ENCODE data around the gene MAB21L4.

MAB21L4 gene

DNA sequence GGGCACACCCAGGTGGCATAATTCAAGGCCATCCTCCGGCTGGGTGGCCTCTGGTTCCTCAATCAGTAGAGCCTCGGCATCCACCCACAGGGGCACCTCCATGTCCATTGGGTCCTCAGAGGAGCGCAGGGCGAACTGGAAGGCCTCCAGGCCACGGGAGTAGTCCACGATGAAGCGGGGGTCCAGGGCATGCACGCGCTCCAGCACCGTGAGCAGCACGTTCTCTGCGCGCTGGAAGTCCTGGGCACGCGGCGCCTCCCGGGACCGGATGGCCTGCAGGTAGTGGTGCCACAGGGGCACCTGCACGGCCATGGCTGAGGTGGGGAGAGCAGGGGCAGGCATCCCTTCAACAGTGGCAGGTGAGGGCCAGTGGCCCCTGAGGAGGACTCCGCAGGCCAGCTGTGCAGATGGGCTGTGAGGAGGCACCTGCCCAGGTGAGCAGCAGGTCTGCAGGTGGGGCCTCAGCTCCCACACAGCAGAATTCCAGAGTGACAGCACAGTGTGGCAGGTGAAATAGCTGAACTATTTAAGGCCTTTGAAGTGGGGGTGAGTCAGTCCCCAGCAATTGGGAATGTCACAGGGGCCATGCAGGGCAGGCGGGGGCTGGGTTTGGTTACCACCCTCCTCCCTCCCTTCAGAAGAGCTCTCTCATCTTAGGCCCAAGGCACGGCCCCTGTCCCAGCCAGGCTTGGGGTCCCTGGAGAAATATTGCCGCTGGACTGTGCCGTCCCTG is at the start of gene MAB21L4:
Gene MAB21L4 (minus strand): TSS at position 501 of the 733 bp plus-strand sequence. CDS start 159 bp downstream, at position 342.
- DNase-seq = no peak

DNA sequence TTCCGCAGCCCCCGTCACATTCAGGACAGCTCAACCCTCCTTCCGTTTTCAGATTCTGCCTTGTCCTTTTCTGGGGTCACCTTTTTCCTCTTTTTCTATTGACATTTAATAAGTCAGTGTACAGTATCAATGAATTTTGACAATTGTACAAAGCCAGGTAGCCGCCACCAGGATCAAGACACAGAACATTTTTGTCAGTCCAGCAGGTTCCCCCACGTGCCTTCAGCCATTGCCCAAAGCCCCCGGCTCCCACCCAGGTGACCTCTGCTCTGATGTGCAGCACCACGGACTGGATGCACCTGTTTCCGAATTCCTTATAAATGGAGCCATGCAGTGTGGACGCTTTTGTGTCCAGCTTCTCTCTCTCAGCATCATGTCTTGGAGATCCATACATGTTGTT is 40.1 kb upstream of the MAB21L4 start:
- DNase-seq = no peak

DNA sequence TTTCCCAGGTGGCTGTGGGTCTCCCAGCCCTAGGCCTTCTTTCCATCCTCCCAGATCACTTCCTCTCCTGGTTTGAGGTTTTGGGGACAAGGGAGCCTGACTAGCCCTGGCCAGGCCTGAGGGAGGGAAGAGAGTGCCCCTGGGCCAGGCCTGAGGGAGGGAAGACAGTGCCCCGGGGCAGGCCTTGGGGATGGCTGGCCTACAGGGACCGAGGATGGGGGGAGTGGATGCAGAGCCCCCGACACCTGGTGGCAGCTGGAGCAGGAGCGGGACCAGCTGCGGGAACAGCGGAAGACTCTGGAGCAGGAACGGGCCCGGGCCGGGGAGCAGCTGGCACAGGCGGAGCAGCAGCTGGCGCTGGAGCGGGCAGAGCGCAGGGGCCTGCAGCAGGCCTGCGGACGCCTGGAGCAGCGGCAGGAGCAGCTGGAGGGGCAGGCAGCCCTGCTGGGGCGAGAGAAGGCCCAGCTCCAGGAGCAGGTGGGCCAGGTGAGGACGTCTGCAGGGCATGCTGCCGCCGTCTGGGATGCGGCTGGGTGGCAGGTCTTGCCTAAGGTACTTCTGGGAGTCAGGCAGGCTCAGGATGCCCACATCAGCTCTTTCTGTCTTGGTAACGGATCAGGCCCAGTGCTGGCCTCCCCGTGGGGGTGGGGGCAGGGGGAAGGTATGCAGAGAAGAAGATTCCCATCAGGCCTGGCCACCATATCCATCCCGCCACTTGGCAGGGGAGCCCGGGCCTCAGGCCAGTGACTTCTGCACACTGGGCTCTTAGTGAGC is 39.3 kb upstream of the MAB21L4 start:
- DNase-seq = peak; percentile 1

DNA sequence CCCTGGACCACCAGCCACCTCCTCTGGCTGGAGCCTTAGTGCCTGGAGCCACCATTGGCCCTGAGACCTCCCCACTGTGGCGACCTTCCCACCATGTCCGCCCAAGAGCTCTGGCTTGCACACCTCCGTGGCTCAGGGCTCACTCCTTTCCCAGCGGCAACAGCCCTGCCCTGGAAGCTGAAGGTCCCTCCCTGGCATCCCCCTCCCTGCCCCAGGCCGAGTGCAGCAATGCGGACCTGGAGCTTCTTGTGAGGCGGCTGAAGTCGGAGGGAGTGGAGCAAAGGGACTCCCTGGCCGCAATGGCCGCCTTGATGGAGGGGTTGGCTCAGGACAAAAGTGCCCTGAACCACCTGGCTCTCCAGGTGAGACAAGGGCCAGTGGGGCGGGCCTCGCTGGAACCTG is 38.7 kb upstream of the MAB21L4 start:
- DNase-seq = no peak

DNA sequence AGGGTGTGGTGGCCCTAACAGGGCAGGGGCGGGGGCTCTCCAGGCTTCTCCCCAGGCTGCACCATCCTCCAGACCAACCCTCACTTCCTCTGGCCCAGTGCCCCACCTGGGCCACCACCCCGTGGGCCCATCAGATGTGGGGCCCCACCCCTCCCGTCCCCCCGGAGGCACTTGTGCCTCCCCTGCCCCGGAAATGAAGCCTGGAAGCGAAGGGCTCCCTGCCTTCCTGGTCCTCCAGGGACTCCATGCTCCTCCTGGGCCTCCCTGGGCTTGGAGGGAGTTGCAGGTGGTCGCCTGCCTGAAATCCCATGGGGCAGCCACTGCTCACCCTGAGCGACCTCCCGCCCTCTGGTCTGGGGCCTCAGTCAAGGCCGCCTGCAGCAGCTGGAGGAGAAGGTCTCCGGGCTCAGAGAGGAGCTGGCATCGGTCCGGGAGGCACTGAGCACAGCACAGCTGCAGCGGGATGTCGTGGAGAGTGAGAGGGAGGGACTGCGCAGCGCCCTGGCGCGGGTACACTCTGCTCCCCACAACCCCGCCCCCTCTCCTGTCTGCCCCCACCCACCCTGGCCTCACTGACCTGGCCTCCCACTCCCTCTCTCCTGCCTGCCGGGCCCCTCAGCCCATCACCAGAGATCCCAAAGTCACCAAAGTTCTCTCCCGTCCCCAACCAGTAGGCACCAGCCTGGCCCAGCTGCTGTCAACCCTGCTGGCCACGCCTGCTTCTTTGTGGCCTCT is 38.2 kb upstream of the MAB21L4 start:
- peak; percentile 1 for DNase-seq

DNA sequence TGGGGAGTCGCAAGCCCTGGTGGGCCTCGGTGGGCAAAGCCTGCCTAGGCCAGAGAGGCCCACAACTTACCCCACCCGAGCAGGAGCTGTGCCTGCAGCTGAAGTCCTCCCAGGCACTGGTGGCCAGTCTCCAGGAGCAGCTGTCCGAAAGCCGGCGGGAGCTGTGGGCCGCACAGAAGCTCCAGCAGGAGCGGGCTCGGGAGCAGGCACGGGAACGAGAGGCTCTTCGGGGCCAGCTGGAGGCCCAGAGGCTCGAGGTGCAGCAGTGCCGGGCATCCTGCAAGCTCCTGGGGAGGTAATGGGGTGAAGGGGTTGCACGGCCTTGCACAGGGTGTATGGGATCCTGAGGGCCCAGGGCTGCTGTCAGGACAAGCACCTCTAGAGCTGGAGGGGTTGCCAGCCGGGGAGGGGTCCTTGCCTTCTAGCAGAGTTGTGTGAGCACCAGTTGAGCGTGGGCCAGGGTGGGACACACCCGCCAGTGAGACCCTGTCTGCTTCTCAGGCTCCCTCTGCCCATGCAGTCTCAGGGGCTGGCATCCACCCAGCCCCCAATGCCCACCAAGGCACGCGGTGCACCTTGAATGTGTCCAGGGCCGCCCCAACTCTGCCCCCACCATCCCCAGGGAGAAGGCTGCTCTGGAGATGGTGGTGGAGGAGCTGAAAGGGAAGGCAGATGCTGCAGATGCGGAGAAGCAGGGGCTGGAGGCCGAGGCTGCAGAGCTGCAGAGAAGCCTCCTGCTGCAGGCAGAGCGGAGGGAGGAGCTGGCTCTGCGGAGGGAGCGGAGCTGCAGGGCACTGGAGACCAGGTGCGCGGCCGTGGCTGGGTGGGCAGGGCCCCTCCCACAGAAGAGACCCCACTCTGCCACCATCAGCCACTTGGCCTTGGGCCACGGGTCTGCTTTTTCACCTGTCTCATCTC is 37.4 kb upstream of the MAB21L4 start:
- peak; percentile 6 for DNase-seq

DNA sequence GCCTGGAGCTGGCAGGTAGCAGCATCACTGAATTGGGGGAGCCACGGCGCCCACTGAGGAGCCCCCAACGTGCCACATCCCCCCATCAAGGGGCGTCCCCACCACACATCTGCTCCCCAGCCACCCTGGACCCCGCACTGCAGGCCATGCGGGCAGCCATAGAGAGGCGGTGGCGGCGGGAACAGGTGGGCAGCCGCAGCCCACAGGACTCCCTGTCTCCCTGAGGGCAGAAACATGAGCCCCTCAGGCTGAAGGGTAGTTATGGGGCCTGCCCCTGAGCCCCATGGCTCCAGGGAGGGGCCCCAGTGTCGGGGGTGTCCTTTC is 36.7 kb upstream of the MAB21L4 start:
- DNase-seq = no peak

DNA sequence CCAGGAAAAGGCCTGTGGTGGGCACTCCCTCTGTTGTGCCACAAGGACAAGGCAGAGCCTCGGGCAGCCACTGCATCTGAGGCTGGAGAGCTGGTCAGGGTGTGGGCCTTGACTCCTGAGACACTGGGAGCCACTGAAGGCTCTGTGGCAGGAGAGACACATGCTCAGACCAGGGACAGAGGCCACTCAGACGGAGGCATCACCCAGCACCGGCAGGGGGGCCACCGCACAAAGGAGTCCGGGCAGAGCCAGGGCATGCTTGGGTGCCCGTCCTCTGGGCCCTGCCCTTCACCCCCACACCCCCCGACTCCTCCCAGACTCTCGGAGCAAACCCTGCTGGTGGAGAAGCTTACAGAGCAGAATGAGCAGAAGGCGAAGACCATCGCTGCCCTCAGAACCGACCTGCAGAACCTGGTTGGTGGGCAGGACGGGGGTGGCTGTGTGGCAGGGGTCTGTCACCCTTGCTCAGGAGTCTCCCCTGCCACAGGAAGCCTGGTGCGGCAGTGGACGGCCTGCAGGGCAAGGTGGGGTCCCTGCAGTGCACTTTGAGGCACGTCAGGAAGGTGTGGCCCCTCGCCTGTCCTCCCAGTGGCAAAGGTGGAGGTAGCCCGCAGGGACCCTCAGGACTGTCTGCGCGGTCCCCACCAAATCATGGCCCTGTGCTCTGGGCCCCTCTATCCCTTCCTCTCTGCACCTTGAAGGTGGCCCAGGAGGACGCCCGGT is 36.2 kb upstream of the MAB21L4 start:
- DNase-seq = no peak

DNA sequence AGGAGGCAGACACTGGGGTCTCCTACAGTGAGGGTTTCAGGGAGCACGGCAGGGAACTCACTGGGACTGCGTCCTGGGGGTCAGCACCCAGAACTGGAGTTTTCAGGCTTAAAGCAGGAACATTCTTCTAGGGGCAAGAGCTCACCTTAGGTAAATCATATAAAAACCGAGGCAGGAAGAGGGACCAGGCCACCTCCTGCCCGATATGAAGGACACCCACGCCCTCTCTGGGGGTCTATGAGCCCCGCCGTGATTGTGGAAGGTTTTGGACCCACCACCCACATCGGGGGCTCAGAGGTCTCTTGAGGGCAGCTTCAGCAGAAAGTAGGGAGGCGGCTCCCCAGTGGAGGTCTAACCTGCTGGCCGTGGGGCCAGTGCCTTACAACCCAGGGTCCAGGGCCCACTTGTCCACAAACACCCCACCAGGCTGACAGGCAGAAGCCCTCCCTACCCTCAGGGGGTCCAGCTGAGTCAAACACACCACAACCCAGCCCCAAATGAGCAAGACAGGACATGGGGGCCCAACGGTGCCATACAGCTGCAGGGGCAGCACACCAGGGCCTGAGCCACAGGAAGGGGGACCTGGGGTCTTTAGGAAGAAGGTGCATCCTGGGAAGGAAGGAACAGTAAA is 35.5 kb upstream of the MAB21L4 start:
- DNase-seq = peak; percentile 1

DNA sequence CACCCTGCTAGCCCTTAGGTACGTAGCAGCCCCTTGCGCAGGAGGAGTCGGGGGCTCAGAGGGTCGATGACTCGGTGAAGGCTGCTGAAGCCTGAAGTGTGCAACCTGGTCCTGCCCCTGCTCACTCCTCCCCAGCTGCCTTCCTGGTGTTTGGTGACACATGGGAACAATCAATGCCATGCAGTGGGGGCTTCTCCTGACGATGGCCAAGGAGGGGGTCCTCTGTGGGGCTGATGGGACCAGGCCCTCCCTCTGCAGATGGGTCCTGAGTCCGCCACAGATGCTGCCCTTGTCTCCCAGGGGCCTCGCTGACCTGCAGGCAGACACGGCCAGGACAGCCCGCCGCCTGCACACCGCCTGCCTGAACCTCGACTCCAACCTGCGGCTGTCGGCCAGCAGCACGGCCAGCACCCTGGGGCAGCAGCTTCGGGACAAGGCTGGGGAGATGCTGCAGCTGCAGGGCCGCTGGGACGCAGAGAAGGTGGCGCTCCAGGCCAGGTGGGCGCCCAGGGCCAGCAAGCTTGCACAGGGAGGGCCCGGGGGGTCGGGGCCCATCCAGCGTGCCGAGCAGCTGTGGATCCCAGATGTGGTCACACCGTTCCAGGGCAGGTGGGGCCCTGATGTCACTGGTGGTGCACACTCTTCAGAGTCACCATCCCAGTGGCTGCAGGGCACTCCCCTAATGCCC is 34.8 kb upstream of the MAB21L4 start:
- peak; percentile 11 for DNase-seq

DNA sequence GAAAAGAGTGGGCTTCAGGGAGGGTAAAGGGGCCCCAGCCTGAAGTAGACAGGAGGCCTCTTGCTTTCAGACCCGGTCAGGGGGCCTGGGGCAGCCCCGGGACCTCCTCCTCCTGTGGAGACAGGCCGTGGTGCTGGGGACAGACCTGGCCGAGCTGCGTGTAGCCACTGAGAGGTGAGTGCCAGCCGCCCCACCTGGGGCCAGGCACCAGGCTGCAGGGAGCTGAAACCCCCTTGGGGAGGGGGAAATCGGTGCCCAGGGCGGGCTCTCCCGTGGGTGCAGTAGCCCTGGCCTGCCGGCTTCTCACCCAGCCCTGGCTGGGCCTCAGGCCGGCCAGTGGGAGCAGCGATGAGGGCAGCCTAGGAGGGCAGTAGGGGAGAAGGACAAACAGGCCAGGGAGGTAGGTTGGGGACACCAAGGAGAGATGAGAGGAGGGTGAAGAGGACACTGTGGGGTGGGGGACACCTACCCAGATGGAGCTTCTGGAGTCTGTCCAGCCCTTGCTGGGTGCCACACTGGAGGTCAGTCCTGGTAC is 34.2 kb upstream of the MAB21L4 start:
- DNase-seq = peak; percentile 7

DNA sequence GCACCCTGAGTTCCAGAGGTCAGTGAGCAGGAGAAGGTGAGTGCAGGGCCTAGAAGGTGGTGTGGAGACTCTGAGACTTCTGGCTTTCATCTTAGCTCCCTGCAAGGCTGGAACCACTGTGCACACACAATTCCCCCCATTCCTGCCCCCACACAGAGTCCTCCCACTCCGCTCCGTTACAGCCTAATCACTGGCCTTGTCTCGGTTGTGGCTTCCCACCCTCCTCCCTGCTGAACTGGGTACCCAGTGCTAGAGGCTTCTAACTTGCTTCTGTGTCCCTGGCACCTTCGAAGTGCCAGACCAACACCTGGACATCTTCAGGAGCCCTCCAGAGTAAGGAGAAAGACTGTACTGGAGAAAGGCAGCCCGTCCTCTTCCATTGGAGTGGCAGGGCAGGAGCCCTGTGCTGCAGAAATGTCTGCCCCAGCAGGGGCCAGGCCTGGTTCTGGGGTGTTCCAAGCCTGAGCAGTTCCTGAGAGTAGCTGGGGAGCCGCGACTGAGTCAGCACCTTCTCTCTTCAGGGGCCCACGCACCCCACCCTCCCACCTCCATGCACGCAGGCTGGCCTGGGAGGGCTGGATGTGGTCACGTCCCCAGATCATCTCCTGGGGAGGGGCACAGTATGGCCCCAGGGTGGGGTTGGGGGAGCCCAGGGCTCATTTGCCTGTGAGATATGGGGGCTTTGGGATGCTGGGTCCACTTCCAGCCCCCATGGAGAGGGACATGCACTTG is 33.6 kb upstream of the MAB21L4 start:
- DNase-seq = peak; percentile 1

DNA sequence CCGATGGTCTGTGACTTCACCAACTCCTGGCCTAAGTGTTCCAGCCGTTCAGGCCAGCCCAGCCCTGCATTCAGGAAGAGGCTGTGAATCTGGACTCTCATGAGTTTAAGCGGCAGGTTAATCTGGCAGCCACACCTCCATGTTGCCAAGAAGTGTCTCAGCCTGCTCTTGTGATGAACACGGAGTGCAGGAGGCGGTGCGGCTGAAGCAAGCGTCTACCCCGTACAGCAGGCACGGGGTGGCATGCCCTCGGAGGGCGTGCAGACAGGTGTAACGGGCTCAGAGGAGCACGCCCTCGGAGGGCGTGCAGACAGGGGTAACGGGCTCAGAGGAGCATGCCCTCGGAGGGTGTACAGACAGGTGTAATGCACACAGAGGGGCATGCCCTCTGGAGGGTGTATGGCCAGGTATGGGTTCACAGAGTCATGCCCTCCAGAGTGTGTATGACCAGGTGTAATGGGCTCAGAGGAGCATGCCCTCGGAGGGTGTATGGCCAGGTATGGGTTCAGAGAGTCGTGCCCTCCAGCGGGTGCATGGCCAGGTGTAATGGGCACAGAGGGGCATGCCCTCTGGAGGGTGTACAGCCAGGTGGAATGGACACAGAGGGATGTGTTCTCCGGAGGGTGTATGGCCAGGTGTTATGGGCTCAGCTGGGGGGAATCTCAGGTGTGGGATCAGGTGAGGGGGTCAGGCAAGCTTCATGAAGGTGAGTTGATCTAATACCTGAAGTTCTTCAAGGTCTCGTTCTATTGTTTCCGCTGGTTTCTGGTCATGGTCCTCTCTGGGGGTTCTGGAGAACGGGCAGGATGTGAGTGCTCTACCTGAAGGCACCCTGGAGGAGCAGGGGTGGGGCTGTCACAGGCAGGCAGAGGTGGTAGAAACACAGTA is 32.8 kb upstream of the MAB21L4 start:
- DNase-seq = no peak

DNA sequence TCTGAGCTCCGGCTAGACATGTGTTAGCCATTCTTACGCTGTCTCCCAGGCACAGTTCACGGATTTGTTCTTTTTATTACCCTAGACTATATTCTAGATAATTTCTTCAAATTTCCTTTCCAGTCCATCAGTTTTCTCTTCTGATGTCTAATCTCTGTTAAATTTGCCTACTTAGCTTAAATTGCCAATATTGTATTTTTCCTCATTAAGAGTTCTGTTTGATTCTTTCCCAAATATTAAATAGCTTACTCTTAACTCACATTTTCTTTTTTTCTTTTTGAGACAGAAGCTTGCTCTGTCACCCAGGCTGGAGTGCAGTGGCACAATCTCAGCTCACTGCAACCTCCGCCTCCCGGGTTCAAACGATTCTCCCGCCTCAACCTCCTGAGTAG is 31.4 kb upstream of the MAB21L4 start:
- no peak for DNase-seq

DNA sequence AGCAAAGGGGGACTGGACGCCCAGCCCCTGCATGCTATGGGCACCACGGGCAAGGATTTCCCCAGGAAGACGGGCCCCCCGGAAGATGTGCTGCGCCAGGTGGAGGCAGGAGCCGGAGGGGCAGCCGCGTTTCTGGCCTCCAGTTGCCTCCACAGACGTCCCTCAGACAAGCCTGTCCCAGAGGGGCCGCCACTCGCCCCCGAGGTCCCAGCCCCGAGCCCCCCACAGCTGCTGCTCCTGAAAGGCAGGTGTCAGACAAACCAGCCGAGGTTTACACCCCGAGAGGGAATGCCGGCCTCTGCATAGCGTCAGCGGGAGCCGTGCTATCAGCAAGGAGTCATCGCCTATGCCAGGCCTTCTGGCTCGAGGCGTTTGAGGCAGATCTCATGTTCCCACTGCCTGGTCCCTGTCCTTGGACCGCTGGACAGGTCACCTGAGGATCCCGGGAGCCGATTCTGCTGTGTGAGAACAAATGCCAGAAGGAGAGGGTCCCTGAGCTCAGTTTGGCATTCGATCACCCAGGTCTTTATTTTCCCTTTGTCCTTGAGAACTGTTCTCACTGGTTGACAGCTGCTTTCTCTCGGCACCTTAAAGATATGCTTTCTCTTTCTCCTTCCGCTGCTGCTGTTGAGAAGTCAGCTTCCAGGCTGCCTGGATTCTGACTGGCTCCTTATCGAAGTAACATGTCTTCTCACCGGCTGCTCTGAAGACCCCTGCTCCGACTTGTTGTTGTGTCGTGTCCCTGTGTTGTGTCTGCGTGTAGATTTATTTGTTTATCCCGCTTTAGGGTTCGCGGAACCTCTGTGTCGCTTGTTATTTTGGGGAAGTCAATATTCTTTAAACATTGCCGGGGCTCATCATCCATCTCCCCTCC is 30.8 kb upstream of the MAB21L4 start:
- DNase-seq = peak; percentile 19

DNA sequence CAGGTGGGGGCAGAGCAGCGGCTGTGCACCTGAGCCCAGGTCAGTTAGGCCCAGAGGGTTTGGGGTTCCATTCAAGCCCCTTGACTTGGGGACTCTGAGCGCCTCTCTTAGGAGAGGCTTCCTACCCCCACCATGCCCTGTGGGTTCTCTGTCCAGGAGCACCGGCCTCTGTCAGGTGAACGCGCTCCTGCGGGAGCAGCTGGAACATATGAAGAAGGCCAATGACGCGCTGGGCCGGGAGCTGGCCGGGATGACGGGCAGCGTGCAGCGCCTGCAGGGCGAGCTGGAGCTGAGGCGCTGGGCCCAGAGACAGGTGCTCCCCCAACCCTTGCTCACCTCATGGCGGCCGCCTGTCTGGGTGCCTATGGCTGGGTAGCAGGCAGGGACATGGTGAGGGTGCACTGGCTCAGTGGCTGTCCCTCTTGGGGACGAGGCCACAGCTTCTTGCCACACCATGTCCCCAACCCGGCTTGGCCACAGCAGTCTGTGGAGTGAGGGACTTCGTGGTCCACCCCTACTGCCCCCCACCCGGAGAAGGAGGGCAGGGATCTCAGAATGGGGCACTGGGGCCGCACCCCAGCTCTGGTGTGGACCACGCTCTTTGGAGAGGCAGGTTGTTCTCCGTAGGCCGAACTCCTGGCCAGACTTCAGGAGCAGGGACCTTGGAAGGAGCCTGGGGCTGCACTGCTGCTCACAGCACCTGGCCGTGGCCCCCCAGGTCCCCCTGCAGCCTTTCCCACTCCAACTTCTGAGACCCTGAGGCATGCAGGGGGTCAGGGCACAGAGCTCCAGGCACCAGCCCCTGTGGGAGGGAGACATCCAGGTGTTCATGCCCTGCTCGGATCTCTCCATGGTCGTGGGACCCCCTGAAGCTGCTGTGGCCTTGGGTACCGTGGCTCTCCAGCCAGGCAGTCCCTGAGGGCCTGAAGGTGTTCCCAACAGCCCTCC is 29.9 kb upstream of the MAB21L4 start:
- DNase-seq = peak; percentile 8

DNA sequence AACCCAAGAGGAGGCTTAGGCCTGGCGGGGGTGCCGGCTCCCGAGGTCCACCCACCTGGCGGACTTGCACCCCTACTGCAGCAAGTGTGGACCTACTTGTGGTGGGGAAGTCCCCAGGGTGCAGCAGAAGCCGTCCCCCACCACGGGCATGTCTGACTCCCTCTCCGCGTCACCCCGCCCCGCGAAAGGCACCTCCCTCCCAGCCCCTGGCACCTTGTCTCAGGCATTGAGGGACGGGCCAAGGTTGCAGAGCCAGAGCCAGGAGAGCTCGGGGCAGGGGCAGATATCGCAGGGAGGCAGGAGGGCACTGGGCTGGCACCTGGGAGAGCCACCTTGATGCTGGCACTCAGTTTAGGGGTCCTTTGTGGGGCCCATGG is 29.2 kb upstream of the MAB21L4 start:
- DNase-seq = peak; percentile 2
